AG04449 (cell line): ENCODE measurements around the gene SLC13A5.

Experiments
- CTCF ChIA-PET: fragments of 350-600 bp; formaldehyde crosslinking; extraction: SDS; loops from one replicate; lab custom pipeline; 2021; ENCODE audit warnings: antibody characterized with exemption; lab: Yijun Ruan, JAX
- POLR2A ChIA-PET: fragments of 400-600, 350-600 bp; formaldehyde crosslinking; extraction: SDS; loops from one replicate; lab custom pipeline; 2020; ENCODE audit warnings: antibody characterized with exemption, inconsistent platforms; lab: Yijun Ruan, JAX
- DNase-seq: peaks from one replicate; pipeline ENCODE4 v3.0.0-alpha.2; 2010; ENCODE audit warnings: low read depth, low spot score
- H3K4me3 ChIP-seq: 2 replicates; pipeline ENCODE4 v1.5.1; 2011; ENCODE audit warnings: low read depth, mild to moderate bottlenecking, control low read depth, low read length
- TF ChIP-seq, protein P1 (sequence below): IDR thresholded peaks from one replicate; pipeline ENCODE4 v1.5.1; 2011; ENCODE audit warnings: mild to moderate bottlenecking, moderate library complexity, low read length, control low read depth, inconsistent platforms; ENCODE audit not compliant: insufficient read depth; ENCODE audit errors: missing control alignments

SLC13A5 gene

GRCh38 chr17:6706996-6707395, 6.2 kb downstream of the SLC13A5 start:
- DNase-seq, result no peak
- no peak overlapping the region for H3K4me3 ChIP-seq
- TF ChIP-seq, protein P1, sequence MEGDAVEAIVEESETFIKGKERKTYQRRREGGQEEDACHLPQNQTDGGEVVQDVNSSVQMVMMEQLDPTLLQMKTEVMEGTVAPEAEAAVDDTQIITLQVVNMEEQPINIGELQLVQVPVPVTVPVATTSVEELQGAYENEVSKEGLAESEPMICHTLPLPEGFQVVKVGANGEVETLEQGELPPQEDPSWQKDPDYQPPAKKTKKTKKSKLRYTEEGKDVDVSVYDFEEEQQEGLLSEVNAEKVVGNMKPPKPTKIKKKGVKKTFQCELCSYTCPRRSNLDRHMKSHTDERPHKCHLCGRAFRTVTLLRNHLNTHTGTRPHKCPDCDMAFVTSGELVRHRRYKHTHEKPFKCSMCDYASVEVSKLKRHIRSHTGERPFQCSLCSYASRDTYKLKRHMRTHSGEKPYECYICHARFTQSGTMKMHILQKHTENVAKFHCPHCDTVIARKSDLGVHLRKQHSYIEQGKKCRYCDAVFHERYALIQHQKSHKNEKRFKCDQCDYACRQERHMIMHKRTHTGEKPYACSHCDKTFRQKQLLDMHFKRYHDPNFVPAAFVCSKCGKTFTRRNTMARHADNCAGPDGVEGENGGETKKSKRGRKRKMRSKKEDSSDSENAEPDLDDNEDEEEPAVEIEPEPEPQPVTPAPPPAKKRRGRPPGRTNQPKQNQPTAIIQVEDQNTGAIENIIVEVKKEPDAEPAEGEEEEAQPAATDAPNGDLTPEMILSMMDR, result no peak
- ChIA-PET CTCF (no interaction called here), POLR2A (no interaction called here)

DNA sequence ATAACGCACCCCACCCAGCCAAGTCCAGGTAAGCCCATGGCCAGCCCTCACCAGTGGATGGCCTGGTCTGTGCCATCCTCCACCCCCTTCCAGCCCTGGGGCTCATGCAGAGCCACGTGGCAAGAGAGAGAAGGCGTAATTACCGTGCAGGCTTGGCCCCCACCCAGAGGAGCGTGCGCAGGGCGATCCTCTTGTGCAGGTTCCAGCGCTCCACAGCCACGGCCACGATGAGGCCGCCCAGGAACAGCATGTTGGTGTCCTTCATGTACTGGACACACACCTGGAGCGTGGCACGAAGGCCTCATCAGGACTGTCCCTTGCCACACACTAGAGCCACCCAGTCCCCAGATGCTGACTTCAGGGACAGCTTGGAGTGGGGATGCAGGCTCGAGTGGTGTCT, 6.7 kb downstream of the SLC13A5 start:
- ChIA-PET CTCF (no interaction called here), POLR2A (no interaction called here)
- H3K4me3 ChIP-seq, result no peak overlapping the region
- DNase-seq, result no peak
- TF ChIP-seq, protein P1, result no peak

DNA sequence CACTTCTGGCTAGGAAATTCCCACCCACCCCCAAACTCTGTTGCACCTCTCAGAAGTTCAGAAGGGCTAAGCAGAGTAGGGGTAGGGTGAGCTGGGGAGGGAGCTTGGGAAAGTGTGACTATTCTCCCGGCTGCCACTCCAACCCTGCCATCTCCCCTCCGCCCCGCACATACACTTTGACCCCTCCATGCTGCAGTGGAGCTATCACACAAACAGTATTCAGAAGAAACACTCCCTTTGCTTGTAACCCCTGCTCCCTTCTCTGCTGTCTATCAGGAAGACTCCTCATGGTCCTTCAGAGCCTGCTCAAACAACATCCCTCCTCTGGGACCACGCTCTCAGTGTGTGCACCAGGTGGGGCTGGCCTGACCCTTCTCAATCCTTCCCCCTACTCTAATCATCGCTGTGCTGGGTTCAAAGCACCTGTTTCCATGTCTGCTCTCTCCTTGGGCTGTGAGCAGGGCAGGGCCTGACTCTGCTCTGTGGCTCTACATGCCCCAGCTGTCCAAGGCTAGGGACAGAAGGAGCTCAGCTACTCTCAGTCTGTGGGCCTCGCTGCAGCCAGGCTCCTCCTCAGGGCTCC, 8.6 kb downstream of the SLC13A5 start:
- no peak overlapping the region for H3K4me3 ChIP-seq
- TF ChIP-seq, protein P1, result no peak
- ChIA-PET POLR2A (no interaction called here), CTCF (no interaction called here)
- DNase-seq, result no peak

DNA sequence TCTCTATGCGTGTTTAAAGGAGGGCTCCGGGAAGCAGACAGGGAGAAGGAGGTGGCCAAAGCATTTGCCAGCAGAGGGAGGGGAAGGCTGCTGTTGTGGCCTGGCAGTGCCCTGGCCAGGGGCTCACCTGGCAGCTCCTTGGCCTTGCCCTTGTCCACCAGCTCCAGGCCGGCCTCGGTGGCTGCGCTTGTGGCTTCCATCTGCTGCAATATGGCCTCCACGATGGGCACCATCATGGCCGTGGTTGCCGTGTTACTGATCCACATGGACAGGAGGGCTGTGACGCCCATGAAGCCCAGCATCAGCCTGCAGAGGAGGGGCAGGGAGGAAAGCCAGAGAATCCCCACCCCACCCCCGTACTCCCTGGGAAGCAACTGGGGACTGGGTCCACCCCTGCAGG, 9.4 kb downstream of the SLC13A5 start:
- ChIA-PET POLR2A (no interaction called here), CTCF (no interaction called here)
- no peak for DNase-seq
- TF ChIP-seq, protein P1, result no peak
- H3K4me3 ChIP-seq, result no peak overlapping the region

GRCh38 chr17:6702567-6703215, 10.5 kb downstream of the SLC13A5 start:
- H3K4me3 ChIP-seq, result no peak overlapping the region
- POLR2A ChIA-PET, result no interaction called here
- TF ChIP-seq, protein P1, result no peak
- no peak for DNase-seq
- CTCF ChIA-PET, result interaction anchor here (1.2 kb wide), 1 partner anchor 24 kb away, joined by 4 read pairs; no protein-coding TSS in a partner anchor

DNA sequence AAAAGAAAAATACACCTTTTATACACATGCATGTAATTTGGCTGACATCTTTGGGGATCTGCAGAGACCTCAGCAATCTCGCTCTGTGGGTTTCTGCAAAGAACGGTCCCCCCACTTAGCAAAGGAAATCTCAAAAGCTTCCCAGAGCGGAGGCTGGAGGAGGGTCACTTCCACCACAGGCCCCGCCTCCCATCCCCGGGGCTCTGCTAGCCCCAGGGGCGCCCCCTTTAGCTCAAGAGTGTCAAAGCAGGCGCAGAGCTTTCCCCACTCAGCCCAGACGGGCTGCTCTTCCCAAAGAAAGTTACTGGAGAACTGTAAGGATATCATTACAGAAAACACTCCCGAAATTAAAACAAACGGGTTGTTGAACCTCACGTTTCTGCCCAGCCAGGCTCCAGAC, 11.4 kb downstream of the SLC13A5 start:
- ChIA-PET POLR2A (no interaction called here), CTCF (interaction anchor here (0.7 to 1.2 kb wide), 2 partner anchors 16 to 23 kb away, joined by 3 to 4 read pairs; no protein-coding TSS in a partner anchor)
- TF ChIP-seq, protein P1, result peak; percentile 34
- DNase-seq, result no peak
- no peak overlapping the region for H3K4me3 ChIP-seq
